H1 (cell line): ENCODE data around the gene ZBTB7B. TPM values are rescaled to one million over a fixed set of nuclear protein-coding genes. Genes with fewer than 3 reads are reported as not detected.

Source experiments
- BCL11A ChIP-seq, 2 experiments: IDR thresholded peaks; one replicate each; pipeline ENCODE4 v1.6.1; 2011; ENCODE audit warnings: low read depth in 2 of 2, low read length in 2 of 2, mild to moderate bottlenecking in 2 of 2
- JUND ChIP-seq: IDR thresholded peaks from 2 replicates; pipeline ENCODE4 v1.6.1; 2011; ENCODE audit warnings: mild to moderate bottlenecking, improper control_type of control experiment, low read length
- KDM4A ChIP-seq: IDR thresholded peaks from one replicate; pipeline ENCODE4 v1.7.1; 2012; ENCODE audit warnings: low read depth, mild to moderate bottlenecking, moderate library complexity, low read length, inconsistent platforms; ENCODE audit not compliant: severe bottlenecking
- NANOG ChIP-seq: IDR thresholded peaks from 2 replicates; pipeline ENCODE4 v1.6.1; 2011; ENCODE audit warnings: low read length, low read depth, mild to moderate bottlenecking, inconsistent platforms; ENCODE audit not compliant: insufficient read depth, poor library complexity, severe bottlenecking
- POU5F1 ChIP-seq: IDR thresholded peaks from 2 replicates; pipeline ENCODE4 v1.6.1; 2011; ENCODE audit warnings: low read depth, mild to moderate bottlenecking, low read length, moderate library complexity
- RBBP5 ChIP-seq: IDR thresholded peaks from 2 replicates; pipeline ENCODE4 v1.7.1; 2012; ENCODE audit warnings: low read depth, mild to moderate bottlenecking, inconsistent platforms, low read length, moderate library complexity, borderline replicate concordance
- RNF2 ChIP-seq: fragments of 200-900, 300-1000 bp; sonication (generic); IDR thresholded peaks from 2 replicates; pipeline ENCODE4 v1.7.1; 2016; ENCODE audit warnings: borderline replicate concordance, low read depth, mild to moderate bottlenecking, antibody characterized with exemption, low read length; ENCODE audit not compliant: poor library complexity, severe bottlenecking; ENCODE audit errors: missing control alignments
- TAF7 ChIP-seq: optimal IDR thresholded peaks from 2 replicates; pipeline ENCODE3; 2011; ENCODE audit warnings: low read depth, mild to moderate bottlenecking, inconsistent platforms, low read length, moderate library complexity, borderline replicate concordance
- TEAD4 ChIP-seq: IDR thresholded peaks from 2 replicates; pipeline ENCODE4 v1.6.1; 2012; ENCODE audit warnings: low read depth, low read length, inconsistent platforms, mixed read lengths
- polyA plus RNA-seq, 7 experiments: library from polyadenylated mRNA; depleted of rRNA in 3 of 7; stranded (reverse) in 5 of 7; unstranded in 2 of 7; fragments of >200 nt in 5 of 7; fragments of 200-250 nt in 2 of 7; gene quantifications; 1 replicate in 5 of 7; 2 replicates in 1 of 7; 4 replicates in 1 of 7; pipeline versions ENCODE4 v1.2.1 to v1.2.3, GENCODE V29; 2011 to 2013; ENCODE audit warnings: missing spikeins in 2 of 7, mixed read lengths in 2 of 7
- total RNA-seq: library from RNA; stranded (reverse); fragmentation: NEBNext Ultra II Directional; extraction: Animal tissue kit (Norgen Biotek cat#: 25700); gene quantifications from 2 replicates; pipeline ENCODE4 v1.2.1, GENCODE V29; 2021

The ZBTB7B gene
- total and polyA plus RNA-seq, 2 of the 8 experiments (the other 6 are each of a cell fraction or from before 2014, with no cell fraction given) = 24.5 to 36.9 TPM

DNA sequence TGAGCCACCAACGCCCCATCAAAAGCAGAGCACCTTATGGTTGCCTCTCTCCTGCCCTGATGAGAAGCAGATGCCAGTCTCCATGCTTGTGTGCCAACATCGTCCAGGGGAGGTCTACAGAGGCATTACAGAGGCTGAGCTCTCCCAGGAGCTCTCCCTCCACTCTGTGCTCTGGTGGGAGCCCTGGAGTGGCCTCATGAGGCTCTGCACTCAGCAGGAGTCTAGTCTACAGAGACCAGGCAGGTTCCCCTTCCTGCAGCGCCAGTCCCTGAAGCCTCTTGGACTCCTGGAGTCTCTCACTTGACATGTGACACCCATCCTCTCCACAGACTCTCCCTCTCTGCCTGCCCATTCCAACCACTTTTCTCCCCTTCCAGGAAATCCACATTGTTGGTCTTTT, 34.4 kb downstream of the ZBTB7B start (continued):
- TF ChIP-seq TAF7 (no peak), KDM4A (no peak), RNF2 (no peak), RBBP5 (no peak), NANOG (no peak), JUND (no peak), POU5F1 (no peak), TEAD4 (no peak), BCL11A (IDR thresholded peaks at IDR 0.05; ENCODE audit: low read depth in 2 of 2, low read length in 2 of 2) (no peak)
